Measurements from ENCODE around the gene RAP1GAP. TPM values are rescaled to one million over a fixed set of nuclear protein-coding genes. Genes with fewer than 3 reads are reported as not detected.

Gene RAP1GAP
- total and polyA plus RNA-seq, 2 donors from 2014 or later: 39.2 to 200 TPM

DNA sequence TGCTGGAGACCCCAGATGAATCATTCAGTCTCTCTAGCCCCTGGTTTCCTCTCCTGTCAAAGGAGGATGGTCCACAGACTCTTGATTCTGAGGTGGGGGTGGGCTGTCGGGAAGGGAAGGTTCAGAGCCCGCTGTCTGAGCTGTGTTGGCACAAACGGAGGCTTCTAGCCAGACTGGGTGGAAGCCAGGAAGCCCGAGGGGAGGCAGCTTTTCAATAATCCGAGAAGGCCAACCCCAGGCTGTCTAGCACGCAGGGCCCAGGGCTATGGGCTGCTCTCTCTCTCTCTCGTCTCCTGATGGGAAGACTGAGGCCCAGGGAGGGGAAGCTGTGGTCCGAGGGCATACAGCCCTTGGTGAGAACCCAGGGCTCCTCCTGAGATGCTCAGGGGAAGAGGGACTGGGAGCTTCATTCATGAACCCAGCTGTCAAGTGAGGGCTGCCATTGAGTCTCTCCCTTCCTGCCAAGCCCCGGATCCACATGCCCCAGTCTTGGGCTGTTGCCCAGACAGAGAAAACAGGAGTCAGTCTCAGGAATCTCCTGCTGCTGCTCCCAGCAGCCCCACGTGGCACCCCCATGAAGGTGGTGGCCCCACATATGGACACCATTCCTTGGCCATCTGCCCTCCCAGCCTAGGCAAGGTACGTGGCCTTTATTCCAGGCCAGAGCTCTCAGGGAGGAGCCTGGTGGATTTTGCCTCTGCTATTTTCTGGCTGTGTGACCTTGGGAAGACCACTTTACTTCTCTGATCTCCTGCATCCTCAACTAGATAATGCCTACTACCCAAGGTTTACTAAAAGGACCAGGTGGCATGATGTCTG is 44.4 kb downstream of the RAP1GAP start:
- peak overlapping the region in 1 of 3 donors; percentile 9 for H3K9ac ChIP-seq (ENCODE audit: low read length in 3 of 3)
- H3K27me3 ChIP-seq (ENCODE audit: control insufficient read depth, insufficient read depth, low read length): no peaks in the 10 kb centered on the region

DNA sequence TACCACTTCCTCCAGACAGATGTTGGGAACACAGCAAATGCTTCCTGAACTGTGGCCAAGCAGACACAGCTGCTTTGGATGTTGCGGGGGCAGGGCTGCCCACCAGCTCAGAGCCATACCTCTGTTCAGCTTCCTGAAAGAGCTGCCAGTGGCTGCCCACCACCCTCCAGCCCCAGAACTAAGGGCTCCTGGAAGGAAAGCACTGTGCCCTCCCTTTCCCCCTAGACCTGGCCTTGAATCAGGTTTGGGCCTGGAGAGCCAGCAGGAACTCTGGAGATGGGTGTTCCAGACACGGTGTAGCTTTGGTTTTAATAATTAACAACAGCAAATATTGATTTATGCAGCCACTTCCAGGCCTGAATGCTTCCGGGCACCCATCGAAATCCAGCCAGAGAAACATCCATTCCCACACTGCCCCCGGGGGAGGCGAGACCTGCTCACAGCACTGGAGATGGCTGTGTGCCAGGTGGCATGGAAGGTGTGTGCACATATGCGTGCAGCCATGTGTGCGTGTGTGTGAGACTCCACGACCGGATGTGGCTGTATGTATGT is 45.7 kb downstream of the RAP1GAP start:
- intact Hi-C loops (cut with DNase I): no loop called here
- FAIRE-seq (no peak), DNase-seq (peak; percentile 65 to 95 (median 78))
- no peaks in the 10 kb centered on the region for H3K36me3 ChIP-seq (ENCODE audit: control insufficient read depth in 2 of 3, insufficient read depth in 3 of 3, low read length in 3 of 3)
- TF ChIP-seq, protein P1, sequence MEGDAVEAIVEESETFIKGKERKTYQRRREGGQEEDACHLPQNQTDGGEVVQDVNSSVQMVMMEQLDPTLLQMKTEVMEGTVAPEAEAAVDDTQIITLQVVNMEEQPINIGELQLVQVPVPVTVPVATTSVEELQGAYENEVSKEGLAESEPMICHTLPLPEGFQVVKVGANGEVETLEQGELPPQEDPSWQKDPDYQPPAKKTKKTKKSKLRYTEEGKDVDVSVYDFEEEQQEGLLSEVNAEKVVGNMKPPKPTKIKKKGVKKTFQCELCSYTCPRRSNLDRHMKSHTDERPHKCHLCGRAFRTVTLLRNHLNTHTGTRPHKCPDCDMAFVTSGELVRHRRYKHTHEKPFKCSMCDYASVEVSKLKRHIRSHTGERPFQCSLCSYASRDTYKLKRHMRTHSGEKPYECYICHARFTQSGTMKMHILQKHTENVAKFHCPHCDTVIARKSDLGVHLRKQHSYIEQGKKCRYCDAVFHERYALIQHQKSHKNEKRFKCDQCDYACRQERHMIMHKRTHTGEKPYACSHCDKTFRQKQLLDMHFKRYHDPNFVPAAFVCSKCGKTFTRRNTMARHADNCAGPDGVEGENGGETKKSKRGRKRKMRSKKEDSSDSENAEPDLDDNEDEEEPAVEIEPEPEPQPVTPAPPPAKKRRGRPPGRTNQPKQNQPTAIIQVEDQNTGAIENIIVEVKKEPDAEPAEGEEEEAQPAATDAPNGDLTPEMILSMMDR (IDR thresholded peaks at IDR 0.05; ENCODE audit: borderline replicate concordance, extremely low read depth, insufficient read depth): no peak
- H3K4me3 ChIP-seq (ENCODE audit: low read length in 3 of 3): no peak overlapping the region
- peak overlapping the region; percentile 80 to 90 for H3K27ac ChIP-seq (ENCODE audit: low read depth in 2 of 2, low read length in 2 of 2)
- peak overlapping the region in 2 of 3 donors; percentile 37 to 60 for H3K9ac ChIP-seq (ENCODE audit: low read length in 3 of 3)
- H3K9me3 ChIP-seq (ENCODE audit: control insufficient read depth in 2 of 3, insufficient read depth in 1 of 3, low read length in 3 of 3): no peaks in the 10 kb centered on the region
- H3K4me1 ChIP-seq (ENCODE audit: control insufficient read depth in 2 of 3, insufficient read depth in 2 of 3, low read depth in 1 of 3, low read length in 3 of 3): peaks cover 0 to 22% (median 19%) of the 10 kb centered on the region in 3 donors
- H3K27me3 ChIP-seq (ENCODE audit: control insufficient read depth, insufficient read depth, low read length): no peaks in the 10 kb centered on the region

More for the DNA sequence above, 44.4 kb downstream of the RAP1GAP start:
- H3K4me3 ChIP-seq (ENCODE audit: low read length in 3 of 3): no peak overlapping the region
- DNase-seq (no peak), FAIRE-seq (no peak)
- H3K36me3 ChIP-seq (ENCODE audit: control insufficient read depth in 2 of 3, insufficient read depth in 3 of 3, low read length in 3 of 3): no peaks in the 10 kb centered on the region
- intact Hi-C loops (cut with DNase I): no loop called here
- no peaks in the 10 kb centered on the region for H3K9me3 ChIP-seq (ENCODE audit: control insufficient read depth in 2 of 3, insufficient read depth in 1 of 3, low read length in 3 of 3)
- peaks cover 0 to 24% (median 19%) of the 10 kb centered on the region in 3 donors for H3K4me1 ChIP-seq (ENCODE audit: control insufficient read depth in 2 of 3, insufficient read depth in 2 of 3, low read depth in 1 of 3, low read length in 3 of 3)
- TF ChIP-seq, protein P1 (IDR thresholded peaks at IDR 0.05; ENCODE audit: borderline replicate concordance, extremely low read depth, insufficient read depth): no peak
- H3K27ac ChIP-seq (ENCODE audit: low read depth in 2 of 2, low read length in 2 of 2): peak overlapping the region; percentile 80 to 90

DNA sequence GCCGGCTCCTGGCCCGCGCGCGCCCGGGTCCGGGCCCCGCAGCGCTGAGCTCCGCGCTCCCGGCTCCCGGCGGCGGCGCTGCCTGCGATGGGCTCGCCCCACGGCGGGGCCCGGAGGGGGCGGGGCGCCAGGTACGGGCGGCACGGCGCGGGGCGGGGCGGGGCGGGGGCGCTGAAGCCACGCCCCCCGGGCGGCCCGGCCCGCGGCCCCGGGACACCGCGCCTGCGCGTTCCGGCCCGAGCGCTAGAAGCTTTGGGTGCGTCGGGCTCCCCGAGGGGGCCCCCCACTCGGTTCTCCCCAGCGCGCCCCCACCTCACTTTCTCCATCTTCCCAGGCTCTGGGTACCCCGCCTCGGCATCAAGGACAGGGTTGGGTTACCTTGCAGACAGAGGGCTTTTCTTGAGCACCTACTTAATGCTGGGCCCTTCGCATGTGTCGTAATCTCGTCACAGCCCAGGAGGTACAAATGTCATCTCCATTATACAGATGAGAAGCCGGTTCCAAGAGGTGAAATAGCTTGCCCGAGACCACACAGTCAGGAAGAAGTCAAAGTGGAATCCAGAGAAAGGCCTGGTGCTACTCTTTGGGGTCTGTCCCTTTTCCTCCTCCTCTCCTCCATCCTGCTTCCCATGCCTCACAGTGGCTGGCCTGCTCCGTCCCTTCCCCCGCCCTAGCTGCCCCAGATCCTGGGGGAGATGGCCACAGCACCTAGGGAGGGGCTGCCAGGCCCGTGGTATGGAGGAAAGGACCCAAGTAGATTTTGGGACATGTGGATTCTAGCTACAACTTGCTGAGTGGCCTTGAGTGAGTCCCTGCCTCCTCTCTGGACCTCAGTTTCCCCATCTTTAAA is 46.5 kb downstream of the RAP1GAP start:
- H3K4me3 ChIP-seq (ENCODE audit: low read length in 3 of 3): peak overlapping the region in 1 of 3 donors; percentile 26
- DNase-seq: peak in 3 of 5 donors; percentile 53 to 73 (median 67)
- peak overlapping the region; percentile 7 to 60 (median 37) for H3K9ac ChIP-seq (ENCODE audit: low read length in 3 of 3)

More for the DNA sequence above, 46.5 kb downstream of the RAP1GAP start:
- no peaks in the 10 kb centered on the region for H3K9me3 ChIP-seq (ENCODE audit: control insufficient read depth in 2 of 3, insufficient read depth in 1 of 3, low read length in 3 of 3)
- peaks cover 0 to 22% (median 19%) of the 10 kb centered on the region in 3 donors for H3K4me1 ChIP-seq (ENCODE audit: control insufficient read depth in 2 of 3, insufficient read depth in 2 of 3, low read depth in 1 of 3, low read length in 3 of 3)
- peak overlapping the region; percentile 80 to 90 for H3K27ac ChIP-seq (ENCODE audit: low read depth in 2 of 2, low read length in 2 of 2)
- TF ChIP-seq, protein P1 (IDR thresholded peaks at IDR 0.05; ENCODE audit: borderline replicate concordance, extremely low read depth, insufficient read depth): no peak
- FAIRE-seq: no peak
- intact Hi-C loops (cut with DNase I): no loop called here
- no peaks in the 10 kb centered on the region for H3K27me3 ChIP-seq (ENCODE audit: control insufficient read depth, insufficient read depth, low read length)
- H3K36me3 ChIP-seq (ENCODE audit: control insufficient read depth in 2 of 3, insufficient read depth in 3 of 3, low read length in 3 of 3): no peaks in the 10 kb centered on the region
